Testis (tissue), 3 donors: ENCODE measurements around the gene MPC1. TPM values are rescaled to one million over a fixed set of nuclear protein-coding genes. Genes with fewer than 3 reads are reported as not detected.

Experiments
- DNase-seq: peaks from one replicate; pipeline ENCODE4 v3.0.0-alpha.2; 2019
- H3K27ac ChIP-seq, 2 donors: fragments of 200-600 bp; sonication (generic); one replicate each; pipeline ENCODE4 v1.5.1; 2019
- H3K27me3 ChIP-seq: fragments of 200-600 bp; sonication (generic); one replicate; pipeline ENCODE4 v1.5.1; 2019
- H3K36me3 ChIP-seq: fragments of 200-600 bp; sonication (generic); one replicate; pipeline ENCODE4 v1.5.1; 2017; ENCODE audit warnings: low read depth; ENCODE audit errors: missing control alignments
- H3K4me1 ChIP-seq: fragments of 200-600 bp; sonication (generic); one replicate; pipeline ENCODE4 v1.5.1; 2019
- H3K4me3 ChIP-seq, 2 donors: fragments of 200-600 bp; sonication (generic); one replicate each; pipeline ENCODE4 v1.5.1; 2017 to 2019
- H3K9me3 ChIP-seq: fragments of 200-600 bp; sonication (generic); one replicate; pipeline ENCODE4 v1.5.1; 2017
- CTCF ChIP-seq, 3 experiments: fragments of 450-650 bp in 2 of 3; fragments of 200-600 bp in 1 of 3; sonication (generic) in 1 of 3; IDR thresholded peaks; one replicate each; pipeline ENCODE4 v1.5.1; 2016 to 2019; ENCODE audit warnings: antibody characterized with exemption in 3 of 3, mild to moderate bottlenecking in 2 of 3, moderate library complexity in 1 of 3
- POLR2A ChIP-seq: fragments of 450-650 bp; IDR thresholded peaks from one replicate; pipeline ENCODE4 v1.6.1; 2017; ENCODE audit warnings: antibody characterized with exemption, mild to moderate bottlenecking, moderate library complexity
- WGBS, 2 donors: methylation state at CpG; one replicate each; pipeline ENCODE4 v1.1.5; 2018; 5-methylcytosine and 5-hydroxymethylcytosine counted together
- intact Hi-C: fragments of 100-400 bp; cut with DNase I; formaldehyde crosslinking; loops from one replicate; pipeline ENCODE4 v1.15.1; 2023; ENCODE audit warnings: low total_unique reads
- polyA plus RNA-seq: library from polyadenylated mRNA; stranded (reverse); fragments of 350-450 nt; fragmentation: Illumina TruSeq; extraction: RNeasy Lipid Tissue Mini Kit (QIAGEN cat#74804); gene quantifications from one replicate; pipeline ENCODE4 v1.2.3, GENCODE V29; 2014; ENCODE audit warnings: low read depth, low replicate concordance; ENCODE audit not compliant: insufficient read depth
- total RNA-seq, 2 donors: library from RNA; depleted of rRNA; stranded (reverse); fragments of >200 nt; gene quantifications; one replicate each; pipeline ENCODE4 v1.2.3, GENCODE V29; 2016

The MPC1 gene
- total and polyA plus RNA-seq, 3 donors from 2014 or later: 22.5 to 54.2 (median 24.0) TPM

GRCh38 chr6:166355552-166355951, 27.2 kb downstream of the MPC1 start:
- TF ChIP-seq CTCF (IDR thresholded peaks at IDR 0.05) (no peak), POLR2A (no peak)
- no peak for DNase-seq
- Histone ChIP-seq H3K27ac (no peak overlapping the region), H3K36me3 (no peaks in the 10 kb centered on the region), H3K4me1 (no peaks in the 10 kb centered on the region), H3K9me3 (no peaks in the 10 kb centered on the region), H3K4me3 (no peak overlapping the region), H3K27me3 (no peaks in the 10 kb centered on the region)
- WGBS, 2 donors: 70 to 85% methylated on average over 5 of the region's 5 CpGs
- intact Hi-C loops: no loop called here

DNA sequence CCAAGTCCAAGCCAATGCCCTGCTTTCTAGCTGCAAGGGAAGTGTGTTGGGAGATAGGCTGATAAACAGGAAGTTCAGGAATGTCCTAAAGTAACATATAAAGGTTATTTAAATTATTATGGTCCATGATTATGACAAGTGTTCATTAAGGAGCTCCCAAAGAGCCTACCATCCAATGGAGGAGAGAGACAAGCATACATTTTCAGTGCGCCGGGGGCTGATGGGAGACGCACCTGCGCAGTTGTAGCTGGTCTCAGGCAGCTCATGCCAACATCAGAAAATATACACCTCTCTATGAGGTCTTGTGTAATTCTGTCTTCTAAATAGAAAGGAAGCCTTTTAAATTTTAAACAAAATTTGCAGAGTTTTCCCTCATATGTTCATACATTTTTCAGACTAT, 27.8 kb downstream of the MPC1 start:
- Histone ChIP-seq H3K27ac (no peak overlapping the region), H3K36me3 (no peaks in the 10 kb centered on the region), H3K4me3 (no peak overlapping the region), H3K27me3 (no peaks in the 10 kb centered on the region), H3K4me1 (no peaks in the 10 kb centered on the region), H3K9me3 (no peaks in the 10 kb centered on the region)
- intact Hi-C loops: no loop called here
- 94 to 97% methylated on average over 4 of the region's 4 CpGs for WGBS, 2 donors
- no peak for TF ChIP-seq CTCF (IDR thresholded peaks at IDR 0.05)
- DNase-seq: no peak

DNA sequence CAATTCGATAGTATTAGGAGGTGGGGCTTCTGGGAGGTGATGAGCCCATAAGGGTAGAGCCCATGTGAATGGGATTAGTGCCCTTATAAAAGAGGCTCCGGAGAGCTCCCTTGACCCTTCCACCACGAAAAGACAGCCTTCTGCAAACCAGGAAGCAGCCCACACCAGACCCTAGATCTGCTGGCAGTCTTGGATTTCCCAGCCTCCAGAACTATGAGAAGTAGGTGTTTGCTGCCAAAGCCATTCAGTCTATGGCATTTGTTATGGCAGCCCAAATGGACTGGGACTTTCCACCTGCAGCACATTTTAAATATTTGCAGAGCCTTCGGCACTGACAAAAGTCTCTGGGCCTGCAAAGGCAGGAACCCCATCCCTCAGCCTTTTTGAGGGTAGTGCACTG, 28.6 kb downstream of the MPC1 start:
- DNase-seq: no peak
- TF ChIP-seq CTCF (IDR thresholded peaks at IDR 0.05): no peak
- TF ChIP-seq POLR2A: no peak
- 88 to 93% methylated on average over 4 of the region's 4 CpGs for WGBS, 2 donors
- H3K4me1 ChIP-seq: no peaks in the 10 kb centered on the region
- no peak overlapping the region for H3K4me3 ChIP-seq
- intact Hi-C loops: no loop called here
- H3K9me3 ChIP-seq: no peaks in the 10 kb centered on the region
- H3K27ac ChIP-seq: no peak overlapping the region
- no peaks in the 10 kb centered on the region for H3K27me3 ChIP-seq
- H3K36me3 ChIP-seq: no peaks in the 10 kb centered on the region

- no peak for TF ChIP-seq POLR2A
- TF ChIP-seq CTCF (IDR thresholded peaks at IDR 0.05): no peak
- WGBS, 2 donors: 84 to 89% methylated on average over 1 of the region's 1 CpG
These were observed 29.2 kb downstream of the MPC1 start for GRCh38 chr6:166353507-166353906.

GRCh38 chr6:166352923-166353322, 29.8 kb downstream of the MPC1 start:
- Histone ChIP-seq H3K4me3 (no peak overlapping the region), H3K36me3 (no peaks in the 10 kb centered on the region), H3K9me3 (no peaks in the 10 kb centered on the region), H3K27ac (no peak overlapping the region), H3K27me3 (no peaks in the 10 kb centered on the region), H3K4me1 (no peaks in the 10 kb centered on the region)
- intact Hi-C loops: no loop called here
- TF ChIP-seq POLR2A (no peak), CTCF (IDR thresholded peaks at IDR 0.05) (no peak)
- DNase-seq: no peak

More at GRCh38 chr6:166353507-166353906, 29.2 kb downstream of the MPC1 start:
- Histone ChIP-seq H3K36me3 (no peaks in the 10 kb centered on the region), H3K27me3 (no peaks in the 10 kb centered on the region), H3K4me1 (no peaks in the 10 kb centered on the region), H3K9me3 (no peaks in the 10 kb centered on the region), H3K4me3 (no peak overlapping the region), H3K27ac (no peak overlapping the region)
- no peak for DNase-seq
- intact Hi-C loops: no loop called here
